ENCODE data around the gene KCNQ1. TPM values are rescaled to one million over a fixed set of nuclear protein-coding genes. Genes with fewer than 3 reads are reported as not detected.

Gene KCNQ1
- total RNA-seq, 1 experiment from 2014 or later: 10.7 TPM

DNA sequence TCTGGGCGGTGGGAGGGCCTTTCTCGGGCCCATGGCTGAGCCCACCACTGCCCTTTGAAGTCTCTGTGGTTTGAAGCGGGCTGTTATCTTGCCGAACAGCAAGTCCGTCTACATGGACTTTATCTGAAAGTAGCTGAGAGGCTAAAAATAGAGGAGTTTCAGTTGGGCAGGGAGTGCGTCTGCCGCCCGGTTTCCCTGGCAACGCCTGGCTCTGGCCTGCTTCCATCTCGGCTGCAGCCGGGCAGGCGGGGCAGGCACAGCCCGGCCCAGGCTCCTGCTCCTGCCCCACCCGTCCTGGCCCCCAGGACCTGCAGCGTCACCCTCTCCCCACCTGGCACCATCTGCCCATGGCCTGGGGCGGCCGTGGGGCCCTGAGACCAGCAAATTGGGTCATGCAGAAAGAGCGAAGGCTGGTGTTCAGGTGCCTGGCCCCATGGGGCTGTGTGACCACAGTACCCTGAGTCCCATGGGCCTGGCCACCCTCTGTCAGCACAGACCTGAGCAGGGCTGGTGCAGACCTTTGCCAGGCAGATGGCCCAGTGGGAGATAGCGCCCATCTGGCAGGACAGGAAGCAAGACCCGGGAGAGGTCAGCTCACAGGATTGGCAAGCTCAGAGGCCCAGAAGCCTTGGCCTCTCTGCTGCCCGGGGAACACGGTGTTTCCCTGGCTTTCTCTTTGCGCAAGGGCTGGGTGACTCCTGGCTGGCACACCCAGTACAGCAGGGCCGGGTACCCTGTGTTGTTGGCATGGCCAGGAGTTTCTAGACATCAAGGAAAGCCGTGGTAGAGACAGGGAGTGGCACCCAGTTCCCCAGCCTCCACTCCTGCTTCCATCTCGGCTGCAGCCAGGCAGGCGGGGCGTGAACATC lies 334.1 kb downstream of the KCNQ1 start:
- Histone ChIP-seq H3K9ac (ENCODE audit: low read length) (no peak overlapping the region), H3K4me2 (ENCODE audit: low read length) (peak overlapping the region; percentile 12), H3K4me1 (ENCODE audit: control insufficient read depth in 1 of 2, insufficient read depth in 2 of 2, low read length in 2 of 2) (peaks cover 11 to 28% of the 10 kb centered on the region in 2 experiments; a peak in 2 of 4 replicates), H3K27me3 (ENCODE audit: insufficient read depth, low read length) (no peaks in the 10 kb centered on the region), H3K79me2 (ENCODE audit: insufficient read depth, low read length) (no peaks in the 10 kb centered on the region), H3K36me3 (ENCODE audit: control insufficient read depth in 1 of 2, insufficient read depth in 2 of 2, low read length in 2 of 2) (no peaks in the 10 kb centered on the region), H3K27ac (ENCODE audit: low read depth, low read length) (no peak overlapping the region), H3K4me3 (replicated peaks in 1 of 2; ENCODE audit: low read depth in 1 of 2, low read length in 2 of 2) (no peak overlapping the region), H3K9me3 (ENCODE audit: control insufficient read depth in 1 of 2, insufficient read depth in 1 of 2, low read depth in 1 of 2, low read length in 2 of 2) (no peaks in the 10 kb centered on the region), H2AFZ (ENCODE audit: low read depth, low read length, poor library complexity, severe bottlenecking) (no peak overlapping the region), H4K20me1 (ENCODE audit: insufficient read depth) (no peaks in the 10 kb centered on the region), H3K9me2 (ENCODE audit: insufficient read depth) (no peaks in the 10 kb centered on the region)
- BruUV-seq (replicated peaks): no TSS peak
- POLR2A ChIA-PET: no interaction called here
- RAD21 ChIA-PET (ENCODE audit: low non-redundant PET in 1 of 2, low total read pairs in 2 of 2, uncharacterized antibody in 2 of 2, unreplicated experiment in 2 of 2): no interaction called here
- peak; percentile 27; the same call in 1 of the 2 replicates for ATAC-seq
- CTCF ChIA-PET: no interaction called here
- intact Hi-C loops (cut with micrococcal nuclease): no loop called here
- DNase-seq (ENCODE audit: low read depth, low spot score): no peak
- TF ChIP-seq ZFX (IDR thresholded peaks at IDR 0.05) (no peak), EGR1 (IDR thresholded peaks at IDR 0.05; ENCODE audit: low read depth) (no peak), ELF1 (IDR thresholded peaks at IDR 0.05; ENCODE audit: borderline replicate concordance, low read depth) (no peak)

- peaks cover 11 to 28% of the 10 kb centered on the region in 2 experiments; a peak in 2 of 4 replicates for H3K4me1 ChIP-seq (ENCODE audit: control insufficient read depth in 1 of 2, insufficient read depth in 2 of 2, low read length in 2 of 2)
- no peaks in the 10 kb centered on the region for H3K9me3 ChIP-seq (ENCODE audit: control insufficient read depth in 1 of 2, insufficient read depth in 1 of 2, low read depth in 1 of 2, low read length in 2 of 2)
- no peak overlapping the region for H3K27ac ChIP-seq (ENCODE audit: low read depth, low read length)
- RAD21 ChIA-PET (ENCODE audit: low non-redundant PET in 1 of 2, low total read pairs in 2 of 2, uncharacterized antibody in 2 of 2, unreplicated experiment in 2 of 2): no interaction called here
- DNase-seq (ENCODE audit: low read depth, low spot score) (no peak), ATAC-seq (no peak)
- no peaks in the 10 kb centered on the region for H3K9me2 ChIP-seq (ENCODE audit: insufficient read depth)
- H3K9ac ChIP-seq (ENCODE audit: low read length): no peak overlapping the region
- no peak overlapping the region for H2AFZ ChIP-seq (ENCODE audit: low read depth, low read length, poor library complexity, severe bottlenecking)
- BruUV-seq (replicated peaks): no TSS peak
- intact Hi-C loops (cut with micrococcal nuclease): no loop called here
- POLR2A ChIA-PET: no interaction called here
- no peaks in the 10 kb centered on the region for H3K79me2 ChIP-seq (ENCODE audit: insufficient read depth, low read length)
- no peaks in the 10 kb centered on the region for H4K20me1 ChIP-seq (ENCODE audit: insufficient read depth)
- CTCF ChIA-PET: no interaction called here
- H3K27me3 ChIP-seq (ENCODE audit: insufficient read depth, low read length): no peaks in the 10 kb centered on the region
- H3K4me2 ChIP-seq (ENCODE audit: low read length): peak overlapping the region; percentile 12; the same call in 1 of the 2 replicates
- TF ChIP-seq FOSL1 (IDR thresholded peaks at IDR 0.05; ENCODE audit: low read depth): no peak
- TF ChIP-seq TCF7L2 (IDR thresholded peaks at IDR 0.05; ENCODE audit: borderline replicate concordance, extremely low read depth, insufficient read depth, insufficient read length): no peak
- TF ChIP-seq, protein P1, sequence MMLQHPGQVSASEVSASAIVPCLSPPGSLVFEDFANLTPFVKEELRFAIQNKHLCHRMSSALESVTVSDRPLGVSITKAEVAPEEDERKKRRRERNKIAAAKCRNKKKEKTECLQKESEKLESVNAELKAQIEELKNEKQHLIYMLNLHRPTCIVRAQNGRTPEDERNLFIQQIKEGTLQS (IDR thresholded peaks at IDR 0.05): no peak
- TF ChIP-seq SRF (IDR thresholded peaks at IDR 0.05; ENCODE audit: low read depth): no peak
- TF ChIP-seq CBX3 (IDR thresholded peaks at IDR 0.05; ENCODE audit: low read depth): no peak
- no peaks in the 10 kb centered on the region for H3K36me3 ChIP-seq (ENCODE audit: control insufficient read depth in 1 of 2, insufficient read depth in 2 of 2, low read length in 2 of 2)
- H3K4me3 ChIP-seq (replicated peaks in 1 of 2; ENCODE audit: low read depth in 1 of 2, low read length in 2 of 2): no peak overlapping the region
These were observed 334.7 kb downstream of the KCNQ1 start for GRCh38 chr11:2779499-2779980.
